ENCODE results near the gene HOXB8. TPM values are rescaled to one million over a fixed set of nuclear protein-coding genes. Genes with fewer than 3 reads are reported as not detected.

Gene HOXB8
- total and polyA plus RNA-seq, 8 donors, result 0.09 to 0.15 (median 0.12) TPM; not detected in 5

- DNase-seq, result no peak
- no peak for TF ChIP-seq CTCF (IDR thresholded peaks at IDR 0.05)
- WGBS, 2 donors, result 9 to 12% methylated on average over 5 of the region's 5 CpGs
- no peak for ATAC-seq
- peaks cover 8 to 15% (median 12%) of the 10 kb centered on the region in 3 donors for H3K4me1 ChIP-seq
- H3K27me3 ChIP-seq, result peaks cover 5 to 71% (median 24%) of the 10 kb centered on the region in 4 donors
- no peak overlapping the region for H3K27ac ChIP-seq
- no peak overlapping the region for H3K4me3 ChIP-seq
- no peaks in the 10 kb centered on the region for H3K36me3 ChIP-seq
- no peaks in the 10 kb centered on the region for H3K9me3 ChIP-seq
- intact Hi-C loops (cut with DNase I), result no loop called here
- FAIRE-seq, result no peak
Measured at GRCh38 chr17:48624118-48624517, 9.0 kb upstream of the HOXB8 start.

- FAIRE-seq (no peak), ATAC-seq (no peak)
- no peak overlapping the region for H3K27ac ChIP-seq
Measured at GRCh38 chr17:48623583-48623982, 8.5 kb upstream of the HOXB8 start.

GRCh38 chr17:48622857-48623256, 7.8 kb upstream of the HOXB8 start:
- WGBS, 2 donors, result 14 to 17% methylated on average over 11 of the region's 11 CpGs
- DNase-seq (no peak), FAIRE-seq (no peak), ATAC-seq (no peak)
- Histone ChIP-seq H3K4me1 (peaks cover 8 to 15% (median 12%) of the 10 kb centered on the region in 3 donors), H3K9me3 (no peaks in the 10 kb centered on the region), H3K27ac (no peak overlapping the region), H3K36me3 (no peaks in the 10 kb centered on the region), H3K27me3 (peaks cover 1 to 75% (median 24%) of the 10 kb centered on the region in 4 donors), H3K4me3 (no peak overlapping the region)
- intact Hi-C loops (cut with DNase I), result no loop called here
- no peak for TF ChIP-seq CTCF (IDR thresholded peaks at IDR 0.05)

More at GRCh38 chr17:48623583-48623982, 8.5 kb upstream of the HOXB8 start:
- intact Hi-C loops (cut with DNase I), result no loop called here
- Histone ChIP-seq H3K36me3 (no peaks in the 10 kb centered on the region), H3K4me1 (peaks cover 8 to 15% (median 12%) of the 10 kb centered on the region in 3 donors), H3K4me3 (no peak overlapping the region), H3K27me3 (peaks cover 5 to 74% (median 22%) of the 10 kb centered on the region in 4 donors), H3K9me3 (no peaks in the 10 kb centered on the region)
- 10 to 20% methylated on average over 4 of the region's 4 CpGs for WGBS, 2 donors
- DNase-seq, result no peak
- TF ChIP-seq CTCF (IDR thresholded peaks at IDR 0.05), result no peak

- no peaks in the 10 kb centered on the region for H3K9me3 ChIP-seq
- no peak for ATAC-seq
- WGBS, 2 donors, result 8% methylated on average over 41 of the region's 41 CpGs
- no peak overlapping the region for H3K27ac ChIP-seq
- H3K4me3 ChIP-seq, result no peak overlapping the region
- DNase-seq, result no peak
- TF ChIP-seq CTCF (IDR thresholded peaks at IDR 0.05), result no peak
- intact Hi-C loops (cut with DNase I), result no loop called here
- peaks cover 0 to 70% (median 23%) of the 10 kb centered on the region in 4 donors for H3K27me3 ChIP-seq
- H3K4me1 ChIP-seq, result peaks cover 8 to 15% (median 12%) of the 10 kb centered on the region in 3 donors
- H3K36me3 ChIP-seq, result no peaks in the 10 kb centered on the region
- no peak for FAIRE-seq
Measured at GRCh38 chr17:48621410-48622392, 6.6 kb upstream of the HOXB8 start.

Data from pancreas (tissue), 10 donors.